ENCODE data around the gene TLE1.
"Not testable (repeated sequence)": the region's sequence is repeated elsewhere in the genome, so short reads cannot be mapped to it uniquely, and the experiment has no call there.

The TLE1 gene

GRCh38 chr9:81689343-81690175 lies at the start of gene TLE1:
Gene TLE1, minus strand, starts transcription at chr9:81689547. Its CDS starts 1,307 bp downstream, at chr9:81688240.
- peak; percentile 97 for DNase-seq
- TF ChIP-seq GATA1 (IDR thresholded peaks at IDR 0.05; ENCODE audit: low read depth, low read length): no peak
- no peak for TF ChIP-seq POLR2A (IDR thresholded peaks at IDR 0.05; ENCODE audit: low read length)

- peak; percentile 87 to 91 for DNase-seq
Observed at GRCh38 chr9:81737871-81738507, 48.6 kb upstream of the TLE1 start.

GRCh38 chr9:81730498-81730897 lies 41.2 kb upstream of the TLE1 start:
- not testable (repeated sequence) for DNase-seq

More at GRCh38 chr9:81737871-81738507, 48.6 kb upstream of the TLE1 start:
- no peak for TF ChIP-seq POLR2A (IDR thresholded peaks at IDR 0.05; ENCODE audit: low read length)

- DNase-seq: no peak
Observed at GRCh38 chr9:81729135-81729534, 39.8 kb upstream of the TLE1 start.

GRCh38 chr9:81724242-81724889 lies 35.0 kb upstream of the TLE1 start:
- DNase-seq: no peak

More at GRCh38 chr9:81729135-81729534, 39.8 kb upstream of the TLE1 start:
- TF ChIP-seq GATA1 (IDR thresholded peaks at IDR 0.05; ENCODE audit: low read depth, low read length): no peak
- TF ChIP-seq POLR2A (IDR thresholded peaks at IDR 0.05; ENCODE audit: low read length): no peak

GRCh38 chr9:81722277-81722676 lies 32.9 kb upstream of the TLE1 start:
- TF ChIP-seq GATA1 (IDR thresholded peaks at IDR 0.05; ENCODE audit: low read depth, low read length) (no peak), POLR2A (IDR thresholded peaks at IDR 0.05; ENCODE audit: low read length) (no peak)
- no peak for DNase-seq

More at GRCh38 chr9:81724242-81724889, 35.0 kb upstream of the TLE1 start:
- TF ChIP-seq GATA1 (IDR thresholded peaks at IDR 0.05; ENCODE audit: low read depth, low read length) (no peak), POLR2A (IDR thresholded peaks at IDR 0.05; ENCODE audit: low read length) (no peak)

- peak in 1 of 2 experiments; percentile 5 for DNase-seq
- no peak for TF ChIP-seq POLR2A (IDR thresholded peaks at IDR 0.05; ENCODE audit: low read length)
Observed at GRCh38 chr9:81720450-81721086, 31.2 kb upstream of the TLE1 start.

- TF ChIP-seq POLR2A (IDR thresholded peaks at IDR 0.05; ENCODE audit: low read length) (no peak), GATA1 (IDR thresholded peaks at IDR 0.05; ENCODE audit: low read depth, low read length) (no peak)
Observed at GRCh38 chr9:81719972-81720371, 30.6 kb upstream of the TLE1 start.

GRCh38 chr9:81718244-81718643 lies 28.9 kb upstream of the TLE1 start:
- DNase-seq: no peak
- no peak for TF ChIP-seq POLR2A (IDR thresholded peaks at IDR 0.05; ENCODE audit: low read length)
- no peak for TF ChIP-seq GATA1 (IDR thresholded peaks at IDR 0.05; ENCODE audit: low read depth, low read length)

More at GRCh38 chr9:81719972-81720371, 30.6 kb upstream of the TLE1 start:
- peak; percentile 7 to 67 for DNase-seq

GRCh38 chr9:81717747-81718077 lies 28.4 kb upstream of the TLE1 start:
- no peak for DNase-seq
- no peak for TF ChIP-seq POLR2A (IDR thresholded peaks at IDR 0.05; ENCODE audit: low read length)
- no peak for TF ChIP-seq GATA1 (IDR thresholded peaks at IDR 0.05; ENCODE audit: low read depth, low read length)

- TF ChIP-seq POLR2A (IDR thresholded peaks at IDR 0.05; ENCODE audit: low read length) (no peak), GATA1 (IDR thresholded peaks at IDR 0.05; ENCODE audit: low read depth, low read length) (no peak)
- no peak for DNase-seq
Observed at GRCh38 chr9:81717061-81717746, 27.9 kb upstream of the TLE1 start.

GRCh38 chr9:81716409-81716808 lies 27.1 kb upstream of the TLE1 start:
- DNase-seq: no peak
- no peak for TF ChIP-seq POLR2A (IDR thresholded peaks at IDR 0.05; ENCODE audit: low read length)
- no peak for TF ChIP-seq GATA1 (IDR thresholded peaks at IDR 0.05; ENCODE audit: low read depth, low read length)

- DNase-seq: no peak
- TF ChIP-seq GATA1 (IDR thresholded peaks at IDR 0.05; ENCODE audit: low read depth, low read length): no peak
- no peak for TF ChIP-seq POLR2A (IDR thresholded peaks at IDR 0.05; ENCODE audit: low read length)
Observed at GRCh38 chr9:81705578-81705977, 16.2 kb upstream of the TLE1 start.

GRCh38 chr9:81694541-81694940 lies 5.2 kb upstream of the TLE1 start:
- DNase-seq: no peak
- no peak for TF ChIP-seq GATA1 (IDR thresholded peaks at IDR 0.05; ENCODE audit: low read depth, low read length)
- TF ChIP-seq POLR2A (IDR thresholded peaks at IDR 0.05; ENCODE audit: low read length): no peak

All from erythroblast (primary cell).